ENCODE results near the gene HIGD1A. TPM values are rescaled to one million over a fixed set of nuclear protein-coding genes. Genes with fewer than 3 reads are reported as not detected.

Gene HIGD1A
- total and polyA plus RNA-seq, 7 donors: 81.0 to 169 (median 118) TPM

DNA sequence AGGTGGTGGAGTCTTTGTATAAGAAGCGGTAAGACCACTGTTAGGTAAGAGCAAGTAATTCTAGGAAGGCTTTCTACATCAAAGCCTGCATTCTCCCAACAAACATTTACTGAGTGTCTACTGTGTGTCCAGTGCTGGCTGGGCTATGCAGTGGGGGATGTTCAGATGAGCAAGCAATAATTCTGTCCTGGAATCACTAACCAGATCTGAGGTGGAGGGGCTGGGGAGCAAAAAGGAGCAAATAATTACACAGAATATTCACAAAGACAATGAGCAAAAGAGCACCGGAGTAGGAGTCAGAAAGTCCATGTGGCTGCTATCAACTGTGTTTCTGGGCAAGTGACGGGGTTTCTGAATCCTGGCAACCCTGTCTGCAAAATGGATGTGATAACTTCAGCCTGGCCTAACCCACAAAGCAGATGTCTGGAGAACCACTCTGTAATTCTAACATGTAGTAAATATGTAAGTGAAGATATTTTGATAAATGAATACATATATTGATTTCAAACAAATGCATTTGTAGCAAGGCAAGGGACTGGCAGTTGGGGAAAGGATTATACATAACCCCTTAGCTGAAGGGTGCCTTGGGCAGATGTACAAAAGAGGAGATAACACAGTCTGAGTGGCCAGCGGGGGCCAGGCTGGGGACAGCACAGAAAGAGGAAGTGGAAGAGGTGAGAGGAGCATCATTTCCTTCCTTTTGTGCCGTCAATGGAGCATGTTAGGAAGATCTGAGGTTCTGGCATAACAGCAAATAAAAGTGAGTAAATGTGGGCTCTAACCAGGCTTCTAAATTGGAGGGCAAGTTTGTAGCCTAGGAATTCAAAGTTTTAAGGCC is 42.6 kb upstream of the HIGD1A start:
- intact Hi-C loops (cut with DNase I): loop anchor here in 1 of 2 donors (2.0 kb wide), 1 partner anchor 26 kb away; no protein-coding TSS in a partner anchor
- ATAC-seq (peak in 1 of 4 donors; percentile 34), DNase-seq (peak in 1 of 2 donors; percentile 59)
- Histone ChIP-seq H3K27me3 (ENCODE audit: insufficient read depth in 3 of 3, low read length in 2 of 3) (no peaks in the 10 kb centered on the region), H3K4me3 (no peak overlapping the region), H3K27ac (peak overlapping the region; percentile 32), H3K4me1 (peaks cover 18% of the 10 kb centered on the region), H3K9me3 (no peaks in the 10 kb centered on the region), H3K36me3 (ENCODE audit: insufficient read depth in 1 of 2, low read depth in 1 of 2) (no peaks in the 10 kb centered on the region)
- WGBS, 3 donors: 45 to 58% (median 54%) methylated on average over 5 of the region's 5 CpGs
- TF ChIP-seq, protein P1, sequence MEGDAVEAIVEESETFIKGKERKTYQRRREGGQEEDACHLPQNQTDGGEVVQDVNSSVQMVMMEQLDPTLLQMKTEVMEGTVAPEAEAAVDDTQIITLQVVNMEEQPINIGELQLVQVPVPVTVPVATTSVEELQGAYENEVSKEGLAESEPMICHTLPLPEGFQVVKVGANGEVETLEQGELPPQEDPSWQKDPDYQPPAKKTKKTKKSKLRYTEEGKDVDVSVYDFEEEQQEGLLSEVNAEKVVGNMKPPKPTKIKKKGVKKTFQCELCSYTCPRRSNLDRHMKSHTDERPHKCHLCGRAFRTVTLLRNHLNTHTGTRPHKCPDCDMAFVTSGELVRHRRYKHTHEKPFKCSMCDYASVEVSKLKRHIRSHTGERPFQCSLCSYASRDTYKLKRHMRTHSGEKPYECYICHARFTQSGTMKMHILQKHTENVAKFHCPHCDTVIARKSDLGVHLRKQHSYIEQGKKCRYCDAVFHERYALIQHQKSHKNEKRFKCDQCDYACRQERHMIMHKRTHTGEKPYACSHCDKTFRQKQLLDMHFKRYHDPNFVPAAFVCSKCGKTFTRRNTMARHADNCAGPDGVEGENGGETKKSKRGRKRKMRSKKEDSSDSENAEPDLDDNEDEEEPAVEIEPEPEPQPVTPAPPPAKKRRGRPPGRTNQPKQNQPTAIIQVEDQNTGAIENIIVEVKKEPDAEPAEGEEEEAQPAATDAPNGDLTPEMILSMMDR (IDR thresholded peaks at IDR 0.05): no peak

DNA sequence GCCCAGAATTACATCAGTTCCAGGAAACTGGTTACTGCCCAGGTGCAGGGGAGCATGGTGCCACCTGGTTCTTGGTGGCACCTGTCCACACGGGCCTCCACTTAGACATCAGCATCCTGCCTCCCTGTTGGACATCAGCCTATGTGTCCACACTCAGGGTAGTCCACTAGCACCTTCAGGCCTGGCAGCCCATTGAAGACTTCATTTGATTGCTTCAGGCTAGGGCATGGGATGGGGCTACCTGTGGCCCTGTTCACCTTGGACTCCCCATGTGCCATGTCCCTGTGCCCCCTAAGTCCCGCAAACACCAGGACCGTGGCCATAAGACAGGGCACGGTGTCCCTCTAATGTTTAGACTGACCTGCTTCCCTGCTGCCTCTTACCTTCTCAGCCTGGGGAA is 40.5 kb upstream of the HIGD1A start:
- peaks cover 18% of the 10 kb centered on the region for H3K4me1 ChIP-seq
- intact Hi-C loops (cut with DNase I): no loop called here
- WGBS, 3 donors: 77 to 90% (median 84%) methylated on average over 4 of the region's 4 CpGs

DNA sequence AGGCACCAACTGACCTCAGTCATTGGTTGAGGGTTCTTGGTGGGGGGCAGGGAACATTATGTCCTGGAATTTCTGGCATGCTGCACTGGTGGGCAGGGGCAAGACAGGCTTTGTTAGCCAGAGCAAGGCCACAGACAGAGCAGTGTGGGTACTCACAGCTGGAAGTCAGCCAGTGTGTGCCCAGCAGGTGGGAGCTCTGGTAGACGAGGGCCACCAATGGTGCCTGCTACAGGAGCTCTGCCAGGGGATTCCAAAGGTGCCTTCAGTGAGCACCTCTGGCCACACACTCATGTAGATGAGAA is 40.1 kb upstream of the HIGD1A start:
- H3K27ac ChIP-seq: peak overlapping the region; percentile 8
- H3K27me3 ChIP-seq (ENCODE audit: insufficient read depth in 3 of 3, low read length in 2 of 3): no peaks in the 10 kb centered on the region
- H3K9me3 ChIP-seq: no peaks in the 10 kb centered on the region
- H3K4me3 ChIP-seq: no peak overlapping the region
- TF ChIP-seq, protein P1 (IDR thresholded peaks at IDR 0.05): no peak
- DNase-seq (no peak), ATAC-seq (no peak)
- peaks cover 17% of the 10 kb centered on the region for H3K4me1 ChIP-seq
- no peaks in the 10 kb centered on the region for H3K36me3 ChIP-seq (ENCODE audit: insufficient read depth in 1 of 2, low read depth in 1 of 2)
- intact Hi-C loops (cut with DNase I): no loop called here
- 51 to 67% (median 59%) methylated on average over 1 of the region's 1 CpG for WGBS, 3 donors

More for the DNA sequence above, 40.5 kb upstream of the HIGD1A start:
- no peak overlapping the region for H3K4me3 ChIP-seq
- no peaks in the 10 kb centered on the region for H3K27me3 ChIP-seq (ENCODE audit: insufficient read depth in 3 of 3, low read length in 2 of 3)
- TF ChIP-seq, protein P1 (IDR thresholded peaks at IDR 0.05): no peak
- no peak for ATAC-seq
- H3K9me3 ChIP-seq: no peaks in the 10 kb centered on the region
- DNase-seq: no peak
- H3K36me3 ChIP-seq (ENCODE audit: insufficient read depth in 1 of 2, low read depth in 1 of 2): no peaks in the 10 kb centered on the region
- peak overlapping the region; percentile 8 for H3K27ac ChIP-seq

DNA sequence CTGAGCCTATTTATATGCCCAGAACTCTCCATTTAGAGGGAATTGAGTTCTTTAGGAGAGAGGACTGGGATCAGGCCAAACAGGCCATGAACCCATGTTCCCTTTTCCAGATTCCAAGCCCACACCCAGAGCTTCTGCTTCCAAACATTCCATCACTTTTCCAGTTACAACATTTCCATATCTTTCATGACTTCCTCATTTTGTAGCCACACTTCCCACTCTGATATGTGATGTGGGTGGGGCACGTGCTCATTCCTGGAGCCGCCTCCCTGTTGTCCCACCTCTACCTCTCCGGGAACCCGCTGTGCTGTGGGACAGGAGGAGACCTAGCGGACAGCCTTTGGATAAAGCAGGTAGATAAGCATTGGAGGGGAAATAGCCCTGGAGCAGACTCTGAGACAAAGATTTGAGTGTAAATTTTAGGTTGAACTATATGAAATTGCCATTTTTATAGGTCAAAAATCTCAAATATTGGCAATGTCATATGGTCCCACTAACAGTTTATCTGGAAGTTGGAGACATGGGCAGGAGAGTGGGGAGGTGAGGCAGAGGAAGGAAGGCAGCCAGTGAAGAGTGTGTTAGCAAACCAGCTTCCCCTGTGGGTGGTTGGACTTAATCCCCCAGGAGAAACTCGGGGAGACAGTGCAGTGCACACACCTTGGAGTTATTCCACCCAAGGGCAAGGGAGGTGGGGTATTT is 39.6 kb upstream of the HIGD1A start:
- Histone ChIP-seq H3K27ac (peak overlapping the region; percentile 8), H3K4me1 (peaks cover 15% of the 10 kb centered on the region), H3K4me3 (no peak overlapping the region), H3K36me3 (ENCODE audit: insufficient read depth in 1 of 2, low read depth in 1 of 2) (no peaks in the 10 kb centered on the region), H3K27me3 (ENCODE audit: insufficient read depth in 3 of 3, low read length in 2 of 3) (no peaks in the 10 kb centered on the region), H3K9me3 (no peaks in the 10 kb centered on the region)
- WGBS, 3 donors: 69 to 81% (median 76%) methylated on average over 6 of the region's 6 CpGs
- intact Hi-C loops (cut with DNase I): no loop called here
- ATAC-seq (no peak), DNase-seq (peak in 1 of 2 donors; percentile 57)
- TF ChIP-seq, protein P1 (IDR thresholded peaks at IDR 0.05): no peak

Measured in psoas muscle (tissue), 8 donors.